ENCODE data around the gene SNUPN.

DNA sequence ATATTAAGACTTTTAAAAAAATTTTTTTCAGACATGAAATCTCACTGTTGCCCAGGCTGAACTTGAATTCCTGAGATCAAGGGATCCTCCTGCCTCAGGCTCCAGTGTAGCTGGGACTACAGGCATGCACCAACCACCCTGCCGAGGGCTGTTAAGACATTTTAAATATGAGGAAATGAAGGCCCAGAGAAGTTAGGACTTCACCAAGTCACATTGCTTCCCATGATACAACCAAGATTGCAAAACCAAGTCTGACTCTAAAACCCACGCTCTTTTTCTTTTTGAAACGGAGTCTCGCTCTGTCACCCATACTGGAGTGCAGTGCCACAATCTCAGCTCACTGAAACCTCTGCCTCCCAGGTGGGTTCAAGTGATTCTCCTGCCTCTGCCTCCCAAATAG is 74.4 kb downstream of the SNUPN start:
- no peak for TF ChIP-seq YY1 (IDR thresholded peaks at IDR 0.05; ENCODE audit: insufficient read depth, insufficient read length)
- TF ChIP-seq ZNF274 (IDR thresholded peaks at IDR 0.05; ENCODE audit: low read depth, low read length), result no peak
- no peak for TF ChIP-seq SUZ12 (IDR thresholded peaks at IDR 0.05; ENCODE audit: extremely low read depth, insufficient read depth, insufficient read length)
